Hypothalamus (tissue), 51 donors: ENCODE results near the gene DCBLD2.

Experiments used
- DNase-seq, 51 donors: peaks; one replicate each; lab custom pipeline; 2025; lab: John Stamatoyannopoulos, UW

Gene DCBLD2

GRCh38 chr3:98799479-98799878 lies 102.0 kb downstream of the DCBLD2 start:
- no peak for DNase-seq

GRCh38 chr3:98798820-98799219 lies 102.7 kb downstream of the DCBLD2 start:
- DNase-seq: no peak

DNA sequence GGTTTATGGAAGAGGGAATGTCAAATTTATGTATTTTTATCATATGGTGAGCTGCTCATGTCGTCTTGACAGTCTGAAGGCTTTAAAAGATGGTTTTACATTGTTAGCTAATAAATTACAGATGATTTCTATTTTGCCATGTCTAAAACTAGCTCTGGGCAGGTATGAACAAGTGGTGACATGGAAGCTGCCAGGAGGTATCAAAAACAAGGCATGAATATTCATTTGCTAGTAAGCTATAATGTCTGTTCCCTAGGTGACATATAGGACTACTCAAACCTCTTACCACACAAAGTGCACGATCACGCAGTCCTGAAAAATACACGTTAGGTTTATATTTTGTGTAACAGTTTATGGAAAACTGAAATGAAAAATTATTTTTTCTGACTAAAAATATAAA lies 103.6 kb downstream of the DCBLD2 start:
- DNase-seq: no peak

DNA sequence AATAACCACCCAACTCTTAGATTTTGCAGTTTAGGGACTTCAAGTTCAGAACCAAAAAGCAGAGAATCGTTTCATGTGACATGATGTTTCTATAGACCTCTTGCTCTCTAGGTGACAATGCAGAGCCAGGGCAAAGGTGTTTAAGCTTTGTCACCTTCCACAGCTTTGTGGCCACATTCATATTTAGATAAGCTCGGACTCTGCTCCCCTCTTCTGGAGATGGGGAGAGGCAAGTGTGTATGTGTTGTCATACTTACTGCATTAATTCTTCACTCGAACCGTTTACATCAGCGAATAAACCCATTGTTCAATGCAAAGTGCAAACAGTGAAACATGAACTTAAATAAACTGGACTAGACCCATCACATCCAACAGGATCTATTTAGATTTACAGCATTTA lies 105.2 kb downstream of the DCBLD2 start:
- DNase-seq: no peak

DNA sequence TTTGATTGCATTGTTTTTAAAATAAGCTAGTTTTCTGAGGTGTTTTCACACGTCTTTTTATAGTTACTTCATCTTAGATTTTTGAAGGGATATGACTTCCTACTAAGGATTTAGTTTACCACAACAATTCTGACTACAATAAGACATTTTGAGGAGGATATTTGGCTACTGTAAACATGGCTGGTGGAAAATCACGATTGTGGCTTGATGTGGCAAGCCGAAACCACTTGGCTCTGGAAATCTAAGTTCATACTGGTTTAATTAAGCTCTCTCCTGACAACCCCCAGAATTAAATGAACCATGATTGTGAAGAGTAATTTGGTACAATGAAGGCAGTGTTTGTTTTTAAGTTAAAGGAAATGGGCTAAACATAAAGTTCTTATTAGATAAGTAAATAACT lies 107.5 kb downstream of the DCBLD2 start:
- DNase-seq: no peak

DNA sequence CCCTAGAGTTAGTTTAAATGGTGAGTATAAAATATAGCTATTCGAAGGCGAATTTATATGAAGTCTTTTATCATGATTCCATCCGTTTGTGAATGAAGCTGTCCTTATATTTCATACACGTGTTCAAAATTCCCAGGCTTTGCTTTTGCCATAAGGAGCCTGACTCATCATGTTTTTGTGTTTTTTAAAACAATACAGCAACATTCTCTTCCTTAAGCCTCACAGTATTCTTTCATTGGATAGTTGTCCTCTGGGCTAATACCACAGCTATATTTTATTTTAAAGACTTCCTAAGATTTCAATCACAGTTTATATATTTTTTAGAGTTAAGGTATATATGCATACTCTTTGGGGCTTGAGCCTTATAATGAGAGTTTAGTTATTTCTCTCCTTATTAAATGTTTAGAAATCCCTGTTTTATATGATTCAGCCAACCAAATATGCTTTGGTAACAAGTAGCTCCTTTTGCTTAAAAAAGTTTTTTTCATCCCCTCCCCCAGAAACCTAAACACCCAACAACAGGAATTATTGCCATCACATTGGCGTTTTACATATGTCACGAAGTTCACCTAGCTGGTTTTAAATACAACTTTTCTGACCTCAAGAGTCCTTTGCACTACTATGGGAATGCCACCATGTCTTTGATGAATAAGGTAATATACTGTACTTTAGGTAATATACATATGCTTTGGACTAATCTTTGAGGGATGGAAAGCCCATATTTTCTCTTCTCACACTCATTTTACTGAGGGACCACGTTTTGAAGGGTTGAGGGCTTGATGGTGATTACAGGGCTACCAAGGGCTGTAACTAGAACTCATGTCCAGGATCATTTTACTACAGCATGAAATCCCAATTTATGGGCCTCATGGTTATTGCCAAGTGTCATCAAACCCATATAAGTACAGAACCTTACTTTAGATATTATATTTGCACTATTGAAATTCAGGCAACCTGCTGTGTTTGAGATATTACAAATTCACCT lies 109.9 kb downstream of the DCBLD2 start:
- no peak for DNase-seq

DNA sequence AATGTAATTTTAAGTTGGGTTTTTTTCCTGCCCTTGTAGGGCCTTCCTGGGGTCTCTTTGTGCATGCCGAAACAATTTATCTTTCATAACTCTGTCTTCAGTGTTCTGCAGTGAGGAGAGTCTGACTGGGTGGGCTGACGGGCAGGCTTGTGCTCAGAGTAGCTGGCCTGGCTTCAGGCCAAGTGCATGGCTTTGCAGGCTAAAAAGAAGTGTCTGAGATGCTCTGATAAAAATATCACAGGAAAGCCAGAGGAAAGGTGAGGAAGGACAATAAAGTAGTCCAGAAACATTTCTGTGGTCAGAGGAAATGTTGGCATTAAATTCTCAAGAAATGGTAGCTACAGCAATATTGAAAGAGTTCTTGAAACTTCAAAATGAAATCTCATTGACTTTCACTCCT lies 112.8 kb downstream of the DCBLD2 start:
- peak in 4 of 51 donors; percentile 9 to 21 (median 13) for DNase-seq

DNA sequence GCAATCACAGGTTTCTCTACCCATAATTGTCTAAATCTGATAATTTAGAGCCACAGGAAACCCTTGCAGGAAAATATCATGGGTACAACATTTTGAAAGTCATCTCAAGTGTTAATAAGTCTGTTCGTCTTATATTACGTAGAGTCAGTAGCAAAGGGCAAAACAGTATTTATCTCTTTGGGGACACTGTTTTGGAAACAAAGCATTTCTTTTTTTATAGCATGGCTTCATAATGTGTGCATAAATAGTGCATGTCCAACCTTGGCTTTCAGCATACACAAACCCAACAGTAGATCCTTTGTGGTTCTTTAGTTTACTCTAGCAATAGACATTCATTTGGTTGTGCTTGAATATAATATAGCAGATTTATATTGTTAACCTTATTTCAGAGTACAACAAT lies 114.3 kb downstream of the DCBLD2 start:
- no peak for DNase-seq

DNA sequence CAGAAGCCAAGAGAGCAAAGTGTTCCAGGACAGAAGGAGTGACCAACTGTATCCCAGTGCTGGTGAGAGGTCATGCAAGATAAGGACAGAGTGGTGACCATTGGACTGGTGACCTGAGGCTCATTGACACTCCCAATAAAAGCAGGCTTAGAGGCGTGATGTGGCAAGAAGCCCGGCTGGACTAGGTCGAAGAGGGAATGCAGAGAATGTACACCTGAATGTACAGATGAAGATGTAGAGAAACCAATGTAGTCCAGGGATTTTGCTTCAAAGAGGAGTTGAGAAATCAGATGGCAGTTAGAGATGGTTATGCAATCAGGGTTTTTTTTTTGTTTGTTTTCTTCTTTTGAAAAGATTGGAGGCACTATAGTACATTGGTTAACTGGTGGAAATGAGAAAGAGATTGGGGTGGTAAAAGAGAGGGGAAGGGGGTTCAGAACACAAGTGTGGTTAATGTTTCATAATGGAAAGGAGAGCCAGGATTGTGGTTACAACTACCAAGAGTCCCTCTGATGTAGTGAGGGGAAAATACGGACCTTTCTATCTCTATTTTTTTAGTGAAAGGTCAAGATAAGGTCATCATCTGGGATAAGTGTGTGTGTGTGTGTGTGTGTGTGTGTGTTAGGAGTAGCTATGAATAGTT lies 115.0 kb downstream of the DCBLD2 start:
- no peak for DNase-seq

DNA sequence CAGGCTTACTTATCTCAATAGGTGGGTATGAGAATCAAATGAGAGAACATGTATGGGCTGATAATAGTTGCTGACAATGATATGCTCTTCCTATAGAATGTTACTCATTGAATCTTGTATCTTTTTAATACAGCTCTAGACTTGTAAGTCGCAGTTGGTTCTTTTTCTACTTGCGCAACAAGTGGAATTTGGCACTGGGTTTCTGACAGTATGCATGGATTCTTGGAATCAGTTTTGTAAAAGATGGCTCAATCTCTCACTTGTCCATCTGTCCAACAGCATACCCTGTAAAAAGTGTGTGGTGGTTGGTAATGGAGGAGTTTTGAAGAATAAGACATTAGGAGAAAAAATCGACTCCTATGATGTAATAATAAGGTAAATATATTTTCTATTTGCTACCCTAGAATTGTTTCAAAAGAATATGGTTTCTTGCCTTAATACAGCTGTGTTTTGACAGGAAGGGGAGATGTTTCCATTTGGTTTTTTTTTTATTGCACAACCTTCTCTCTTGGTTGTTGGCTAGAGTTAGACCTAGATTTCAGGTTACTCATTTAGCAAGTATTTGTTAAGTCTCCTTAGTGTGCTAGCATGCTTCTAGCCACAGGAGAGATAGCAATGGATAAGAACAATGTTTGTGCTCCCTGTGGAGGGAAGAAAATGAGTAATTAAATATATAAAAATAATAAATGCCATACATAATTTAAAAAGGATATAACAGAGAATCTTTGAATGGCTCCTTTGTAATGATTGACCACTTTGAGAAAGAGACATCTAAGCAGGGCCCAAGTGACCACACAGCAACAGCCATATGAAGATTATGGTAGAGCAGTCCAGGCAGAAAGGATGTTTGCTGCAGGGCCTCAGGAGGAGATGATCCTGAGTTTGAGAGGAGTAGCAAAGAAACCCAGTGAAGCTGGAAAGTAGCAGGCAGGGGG lies 116.6 kb downstream of the DCBLD2 start:
- no peak for DNase-seq

DNA sequence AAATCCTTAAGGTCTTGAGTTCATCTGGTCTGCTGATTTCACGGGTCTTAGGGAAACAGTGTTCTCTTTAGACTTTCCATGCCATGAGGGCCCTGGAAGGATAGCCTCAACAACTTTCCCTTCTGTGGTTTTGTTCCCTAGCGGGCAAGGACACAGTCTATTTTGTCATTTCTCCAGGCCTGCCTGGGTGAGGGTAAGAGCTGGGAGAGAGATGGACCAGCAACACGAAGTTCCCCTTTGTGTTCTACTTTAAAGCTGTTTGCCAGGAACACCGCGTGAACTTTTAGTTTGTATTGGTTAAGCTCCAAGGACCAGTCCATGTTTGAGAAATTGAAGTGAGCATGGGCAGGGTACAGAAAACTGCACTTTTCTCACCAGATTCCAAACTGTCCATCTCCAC lies 117.5 kb downstream of the DCBLD2 start:
- peak in 5 of 51 donors; percentile 8 to 44 (median 19) for DNase-seq

DNA sequence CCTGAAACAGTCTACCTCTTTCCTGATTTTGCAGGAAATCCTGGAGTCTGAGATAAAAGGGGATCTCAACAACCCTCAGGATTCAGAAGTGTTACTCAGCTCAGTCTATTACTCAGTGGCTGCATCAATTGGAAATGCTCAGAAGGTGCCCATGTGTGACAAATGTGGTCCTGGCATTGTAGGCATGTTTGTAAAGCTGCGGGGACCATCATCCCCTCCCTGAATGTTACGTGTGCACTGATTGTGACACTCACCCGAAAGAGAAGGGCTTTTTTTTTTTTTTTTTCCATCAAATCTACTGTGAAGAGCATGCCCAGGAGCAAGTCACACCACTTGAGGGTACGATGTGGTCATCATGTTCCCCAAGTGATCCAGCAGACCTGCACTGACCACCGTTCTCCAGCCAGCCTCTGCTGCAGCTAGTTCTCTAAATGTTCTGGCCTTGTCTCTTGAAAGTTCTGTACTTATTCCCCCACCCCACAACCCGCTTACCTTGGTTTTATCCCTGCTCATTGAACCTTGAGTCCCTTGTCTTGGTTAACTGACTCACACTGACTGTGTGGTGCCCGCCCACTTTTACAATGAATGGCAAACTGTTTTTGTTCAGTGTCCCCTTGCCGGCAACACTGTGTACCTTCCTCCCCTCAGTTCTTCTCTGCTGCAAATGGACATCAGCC lies 118.5 kb downstream of the DCBLD2 start:
- no peak for DNase-seq

DNA sequence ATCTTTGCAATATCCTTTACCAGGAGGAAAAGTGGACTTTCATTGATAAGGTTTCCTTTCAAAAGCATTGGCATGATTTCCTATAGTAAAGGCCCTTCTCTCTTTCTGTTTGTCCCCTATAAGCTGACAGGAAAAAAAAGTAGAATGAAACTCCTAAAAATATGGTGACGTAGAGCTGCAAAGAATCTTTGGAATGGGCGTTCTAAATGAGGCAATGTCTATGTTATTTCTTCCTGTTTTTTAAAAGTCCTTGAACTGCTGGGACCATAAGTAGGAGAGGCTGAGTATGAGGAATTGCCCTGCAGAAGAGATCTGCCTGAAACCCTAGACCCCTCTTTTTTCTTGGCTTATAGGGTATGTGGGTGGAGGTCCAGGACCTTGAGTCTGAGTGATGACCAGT lies 121.2 kb downstream of the DCBLD2 start:
- no peak for DNase-seq

- peak in 3 of 51 donors; percentile 41 to 70 (median 41) for DNase-seq
Measured at GRCh38 chr3:98779541-98780335, 121.8 kb downstream of the DCBLD2 start.

GRCh38 chr3:98778852-98779413 lies 122.6 kb downstream of the DCBLD2 start:
- DNase-seq: no peak

- DNase-seq: no peak
Measured at GRCh38 chr3:98778383-98778782, 123.1 kb downstream of the DCBLD2 start.

DNA sequence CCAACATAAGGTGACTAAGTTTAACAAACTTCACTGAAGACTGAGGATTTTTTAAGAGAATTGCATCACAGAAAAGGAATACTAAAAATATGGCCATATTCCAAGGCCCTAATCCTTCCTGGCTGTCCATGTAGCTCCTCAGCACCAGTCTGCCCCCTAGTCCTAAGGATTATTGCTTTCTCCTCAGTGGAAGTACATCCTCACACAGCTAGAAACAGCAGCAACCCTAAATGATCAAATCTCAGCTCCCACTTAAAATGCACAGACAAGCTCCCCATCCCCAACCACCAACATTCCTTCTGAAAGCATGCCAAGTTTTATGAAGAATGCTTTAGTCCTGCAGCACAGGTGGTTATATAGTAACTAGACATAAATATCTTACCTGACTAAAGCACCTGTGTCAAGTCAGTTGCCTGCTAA lies 123.7 kb downstream of the DCBLD2 start:
- DNase-seq: no peak

- no peak for DNase-seq
Measured at GRCh38 chr3:98777286-98777685, 124.2 kb downstream of the DCBLD2 start.

GRCh38 chr3:98776140-98776493 lies 125.4 kb downstream of the DCBLD2 start:
- DNase-seq: no peak
